HepG2 (cell line): ENCODE results near the gene CHST11. TPM values are rescaled to one million over a fixed set of nuclear protein-coding genes. Genes with fewer than 3 reads are reported as not detected.
A peak's percentile ranks its signal among the peaks of the same experiment; 100 is the strongest.

Experiments used
- ATAC-seq: fragments of 200-7000 bp; cut with Tn5 transposase; 3 replicates; pipeline ENCODE4 v1.9.1; 2020; ENCODE audit warnings: mild to moderate bottlenecking, moderate library complexity
- BruUV-seq: library from RNA; stranded (reverse); fragments of 400-500 nt; replicated peaks from 2 replicates; lab custom pipeline; 2021; lab: Mats Ljungman, UMichigan
- CTCF ChIA-PET: fragments of 300-600 bp; formaldehyde crosslinking; extraction: SDS; loops from one replicate; lab custom pipeline; 2021; ENCODE audit warnings: low total read pairs, inconsistent platforms, low intra/inter-chr PET ratio; lab: Yijun Ruan, JAX
- POLR2A ChIA-PET: fragments of 350-600 bp; sonication (Branson Sonifier 250); formaldehyde crosslinking; loops from one replicate; lab custom pipeline; 2020; ENCODE audit warnings: antibody characterized with exemption, inconsistent platforms; lab: Yijun Ruan, JAX
- DNase-seq: peaks from one replicate; pipeline ENCODE4 v3.0.0-alpha.2; 2015; ENCODE audit warnings: low spot score
- FAIRE-seq: peaks from 3 replicates; lab custom pipeline; 2011; peaks lifted over from hg19 to GRCh38; lab: Jason Lieb, UNC
- H2AFZ ChIP-seq: one replicate; pipeline ENCODE4 v1.6.1; 2011; ENCODE audit warnings: low read length, inconsistent platforms
- H3K27ac ChIP-seq: fragments of 300-600 bp; 3 replicates; pipeline ENCODE4 v1.8.0; 2011; ENCODE audit warnings: mixed run types, mild to moderate bottlenecking, mixed read lengths, low read length, inconsistent platforms; ENCODE audit not compliant: insufficient read depth; ENCODE audit errors: extremely low read length
- H3K27me3 ChIP-seq, 2 experiments: fragments of 200-600 bp in 1 of 2; 2 replicates in 1 of 2; 3 replicates in 1 of 2; pipeline versions ENCODE4 v1.6.0 to v1.8.0; 2011; ENCODE audit warnings: low read length in 2 of 2, mild to moderate bottlenecking in 2 of 2, moderate library complexity in 2 of 2, inconsistent platforms in 1 of 2; ENCODE audit not compliant: insufficient read depth in 2 of 2, control insufficient read depth in 1 of 2
- H3K36me3 ChIP-seq, 2 experiments: fragments of 200-600 bp in 1 of 2; replicated peaks in 1 of 2; 2 replicates in 1 of 2; 3 replicates in 1 of 2; pipeline versions ENCODE4 v1.5.1 to v1.8.0; 2011; ENCODE audit warnings: low read length in 2 of 2, inconsistent platforms in 1 of 2; ENCODE audit not compliant: insufficient read depth in 2 of 2, control insufficient read depth in 1 of 2
- H3K4me1 ChIP-seq: 2 replicates; pipeline ENCODE4 v1.5.1; 2012; ENCODE audit warnings: low read length, inconsistent platforms; ENCODE audit not compliant: insufficient read depth
- H3K4me2 ChIP-seq: 2 replicates; pipeline ENCODE4 v1.6.0; 2011; ENCODE audit warnings: low read depth, low read length, inconsistent platforms
- H3K4me3 ChIP-seq, 3 experiments: fragments of 200-600 bp in 1 of 3; sonication (generic), shearing (Covaris generic) in 1 of 3; replicated peaks in 1 of 3; 2 replicates each; pipeline ENCODE4 v1.5.1; 2011 to 2016; ENCODE audit warnings: low read length in 3 of 3, inconsistent platforms in 2 of 3, low read depth in 2 of 3, mild to moderate bottlenecking in 2 of 3, control low read depth in 1 of 3, mixed read lengths in 1 of 3; ENCODE audit not compliant: insufficient read depth in 1 of 3
- H3K79me2 ChIP-seq: one replicate; pipeline ENCODE4 v1.6.1; 2011; ENCODE audit warnings: low read length, inconsistent platforms; ENCODE audit not compliant: insufficient read depth
- H3K9ac ChIP-seq: 2 replicates; pipeline ENCODE4 v1.6.0; 2011; ENCODE audit warnings: mild to moderate bottlenecking, low read depth, low read length, inconsistent platforms; ENCODE audit not compliant: insufficient read depth
- H3K9me3 ChIP-seq: 2 replicates; pipeline ENCODE4 v1.5.1; 2012; ENCODE audit warnings: mild to moderate bottlenecking, low read length
- H4K20me1 ChIP-seq: 2 replicates; pipeline ENCODE4 v1.6.0; 2011; ENCODE audit warnings: inconsistent platforms, mild to moderate bottlenecking, low read length, moderate library complexity; ENCODE audit not compliant: insufficient read depth
- ARHGAP35 ChIP-seq: sonication (generic); formaldehyde crosslinking; IDR thresholded peaks from 2 replicates; pipeline ENCODE4 v1.9.0; 2022; ENCODE audit warnings: mild to moderate bottlenecking, inconsistent platforms, moderate library complexity, missing genetic modification reagents, borderline replicate concordance
- HNRNPK ChIP-seq: fragments of 200-400 bp; formaldehyde crosslinking; IDR thresholded peaks from 2 replicates; pipeline ENCODE4 v1.6.1; 2018; ENCODE audit warnings: low read length, low read depth, moderate library complexity, mild to moderate bottlenecking; ENCODE audit not compliant: poor library complexity, severe bottlenecking
- KMT2B ChIP-seq: IDR thresholded peaks from 2 replicates; pipeline ENCODE4 v1.6.1; 2016; ENCODE audit warnings: missing genetic modification reagents, missing compliant biosample characterization
- MAFK ChIP-seq, 2 experiments: IDR thresholded peaks in 1 of 2; conservative IDR thresholded peaks in 1 of 2; 2 replicates each; pipeline ENCODE4 v1.6.1; 2011; ENCODE audit warnings: improper control_type of control experiment in 2 of 2, low read length in 2 of 2
- MEIS1 ChIP-seq: sonication (generic); formaldehyde crosslinking; IDR thresholded peaks from 2 replicates; pipeline ENCODE4 v1.9.0; 2021; ENCODE audit warnings: mild to moderate bottlenecking, missing genetic modification reagents, moderate library complexity, borderline replicate concordance
- RFXAP ChIP-seq: sonication (generic); formaldehyde crosslinking; IDR thresholded peaks from 2 replicates; pipeline ENCODE4 v1.4.0; 2020; ENCODE audit warnings: missing genetic modification reagents, borderline replicate concordance
- RNF2 ChIP-seq: fragments of 450-650 bp; conservative IDR thresholded peaks from 2 replicates; pipeline ENCODE4 v1.6.1; 2016; ENCODE audit warnings: low read depth
- SOX5 ChIP-seq: IDR thresholded peaks from 2 replicates; pipeline ENCODE4 v1.6.1; 2016; ENCODE audit warnings: borderline replicate concordance
- ZNF616 ChIP-seq: sonication (generic); formaldehyde crosslinking; IDR thresholded peaks from 2 replicates; pipeline ENCODE4 v1.5.0; 2020; ENCODE audit warnings: low read depth, mild to moderate bottlenecking, missing genetic modification reagents
- WGBS: methylation state at CpG from one replicate; pipeline ENCODE4 v1.1.6; 2017; ENCODE audit warnings: low lambda C conversion rate; 5-methylcytosine and 5-hydroxymethylcytosine counted together
- in situ Hi-C: cut with HindIII; loops from 2 replicates; pipeline ENCODE4 v1.10.0; 2017; ENCODE audit warnings: low pct_unique_long_range_greater_than_20kb; ENCODE audit not compliant: extremely low pct_ligation_motif_present
- intact Hi-C: fragments of 100-400 bp; cut with micrococcal nuclease; formaldehyde crosslinking; loops from one replicate; pipeline ENCODE4 v1.10.0; 2022; ENCODE audit not compliant: unreplicated experiment
- polyA plus RNA-seq, 8 experiments: library from polyadenylated mRNA; depleted of rRNA in 3 of 8; stranded (reverse) in 7 of 8; unstranded in 1 of 8; fragments of >200 nt; fragmentation: Illumina TruSeq in 4 of 8; extraction: Trizol in 4 of 8; gene quantifications; 2 replicates each; pipeline versions ENCODE4 v1.2.1 to v1.2.3, GENCODE V29; 2011 to 2016; ENCODE audit warnings: low read depth in 4 of 8, missing spikeins in 1 of 8, mixed read lengths in 1 of 8; ENCODE audit not compliant: insufficient read depth in 1 of 8
- total RNA-seq, 5 experiments: library from RNA; depleted of rRNA; stranded (reverse); fragments of >200 nt; fragmentation: Illumina TruSeq; extraction: Trizol; gene quantifications; 2 replicates each; pipeline ENCODE4 v1.2.3, GENCODE V29; 2016; ENCODE audit warnings: low read depth in 1 of 5
- TF ChIP-seq, protein P1 (sequence below): sonication (generic); formaldehyde crosslinking; IDR thresholded peaks from 2 replicates; pipeline ENCODE4 v1.4.0; 2020; ENCODE audit warnings: mild to moderate bottlenecking, missing genetic modification reagents
- TF ChIP-seq, protein P2 (sequence below): sonication (generic); formaldehyde crosslinking; IDR thresholded peaks from 2 replicates; pipeline ENCODE4 v1.4.0; 2020; ENCODE audit warnings: low read depth, missing genetic modification reagents
- TF ChIP-seq, protein P3 (sequence below): sonication (generic); formaldehyde crosslinking; IDR thresholded peaks from 2 replicates; pipeline ENCODE4 v1.4.0; 2020; ENCODE audit warnings: missing genetic modification reagents, borderline replicate concordance

Gene CHST11
- total and polyA plus RNA-seq, 2 of the 13 experiments (the other 11 are each of a cell fraction or from before 2014, with no cell fraction given): 0.15 TPM; not detected in 1

DNA sequence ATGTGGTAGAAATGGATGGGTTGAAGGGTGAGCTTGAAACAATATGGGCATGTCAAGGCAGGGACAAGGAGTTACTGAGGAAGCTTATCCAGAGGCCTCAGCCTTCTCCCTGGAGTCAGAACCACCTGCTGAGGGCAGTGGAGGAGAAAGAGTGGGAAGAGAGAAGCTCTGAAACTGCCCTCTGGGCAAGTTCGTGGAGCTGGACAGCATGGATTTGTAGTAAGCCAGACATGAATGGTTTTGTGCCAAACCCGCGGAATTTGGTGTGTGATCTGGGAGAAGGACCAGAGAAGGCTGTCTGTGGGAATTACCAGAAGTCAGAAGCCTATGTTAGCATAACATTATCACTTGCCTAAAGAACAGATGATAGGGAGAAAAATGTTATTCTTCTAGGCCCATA is 336.5 kb downstream of the CHST11 start:
- Histone ChIP-seq H3K79me2 (no peaks in the 10 kb centered on the region), H3K9me3 (no peaks in the 10 kb centered on the region), H3K4me1 (0 out of 2 replicates have a peak, but pooled peaks cover 8% of the 10 kb centered on the region), H3K4me2 (no peak overlapping the region), H4K20me1 (no peaks in the 10 kb centered on the region), H3K4me3 (no peak overlapping the region), H3K27me3 (peaks cover 2 to 10% of the 10 kb centered on the region in 2 experiments; a peak in 3 of 5 replicates), H3K9ac (no peak overlapping the region), H3K27ac (no peak overlapping the region), H2AFZ (no peak overlapping the region), H3K36me3 (no peaks in the 10 kb centered on the region)
- TF ChIP-seq HNRNPK: no peak
- TF ChIP-seq RFXAP (CRISPR knock-in tag): no peak
- no peak for TF ChIP-seq RNF2
- no peak for TF ChIP-seq KMT2B (CRISPR knock-in tag)
- TF ChIP-seq SOX5 (CRISPR knock-in tag): no peak
- TF ChIP-seq ARHGAP35 (CRISPR knock-in tag): no peak
- TF ChIP-seq, protein P1, sequence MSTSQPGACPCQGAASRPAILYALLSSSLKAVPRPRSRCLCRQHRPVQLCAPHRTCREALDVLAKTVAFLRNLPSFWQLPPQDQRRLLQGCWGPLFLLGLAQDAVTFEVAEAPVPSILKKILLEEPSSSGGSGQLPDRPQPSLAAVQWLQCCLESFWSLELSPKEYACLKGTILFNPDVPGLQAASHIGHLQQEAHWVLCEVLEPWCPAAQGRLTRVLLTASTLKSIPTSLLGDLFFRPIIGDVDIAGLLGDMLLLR (CRISPR knock-in tag): no peak
- TF ChIP-seq MEIS1 (CRISPR knock-in tag): no peak
- no peak for ATAC-seq
- FAIRE-seq: no peak
- DNase-seq: no peak
- no TSS peak for BruUV-seq
- 7% methylated on average over 3 of the region's 3 CpGs for WGBS
- ChIA-PET POLR2A (no interaction called here), CTCF (no interaction called here)
- in situ Hi-C loops (no loop called here), intact Hi-C loops (loop anchor here (5.0 kb wide), 1 partner anchor 259 kb away; no protein-coding TSS in a partner anchor)

DNA sequence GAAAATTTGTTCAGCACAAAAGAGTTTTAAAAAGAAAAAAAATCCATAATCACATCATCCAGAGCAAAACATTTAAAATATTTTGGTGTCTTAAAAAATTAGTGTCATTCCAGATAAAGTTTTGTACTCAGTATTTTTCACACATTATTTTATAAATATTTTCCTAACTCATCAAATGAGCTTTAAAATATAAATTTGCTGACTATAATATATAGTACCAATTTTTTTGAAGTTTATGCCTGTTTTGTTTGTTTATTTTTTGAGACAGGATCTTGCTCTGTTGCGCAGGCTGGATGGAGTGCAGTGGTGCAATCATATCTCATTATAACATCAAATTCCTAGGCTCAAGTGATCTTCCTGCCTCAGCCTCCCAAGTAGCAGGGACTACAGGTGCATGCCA is 337.2 kb downstream of the CHST11 start:
- Histone ChIP-seq H3K9ac (no peak overlapping the region), H3K79me2 (no peaks in the 10 kb centered on the region), H2AFZ (no peak overlapping the region), H3K27me3 (peaks cover 2 to 10% of the 10 kb centered on the region in 2 experiments; a peak in 3 of 5 replicates), H3K4me2 (no peak overlapping the region), H3K4me1 (0 out of 2 replicates have a peak, but pooled peaks cover 8% of the 10 kb centered on the region), H3K4me3 (no peak overlapping the region), H4K20me1 (no peaks in the 10 kb centered on the region), H3K9me3 (no peaks in the 10 kb centered on the region), H3K27ac (no peak overlapping the region), H3K36me3 (no peaks in the 10 kb centered on the region)
- DNase-seq (no peak), ATAC-seq (no peak), FAIRE-seq (no peak)
- TF ChIP-seq, protein P2, sequence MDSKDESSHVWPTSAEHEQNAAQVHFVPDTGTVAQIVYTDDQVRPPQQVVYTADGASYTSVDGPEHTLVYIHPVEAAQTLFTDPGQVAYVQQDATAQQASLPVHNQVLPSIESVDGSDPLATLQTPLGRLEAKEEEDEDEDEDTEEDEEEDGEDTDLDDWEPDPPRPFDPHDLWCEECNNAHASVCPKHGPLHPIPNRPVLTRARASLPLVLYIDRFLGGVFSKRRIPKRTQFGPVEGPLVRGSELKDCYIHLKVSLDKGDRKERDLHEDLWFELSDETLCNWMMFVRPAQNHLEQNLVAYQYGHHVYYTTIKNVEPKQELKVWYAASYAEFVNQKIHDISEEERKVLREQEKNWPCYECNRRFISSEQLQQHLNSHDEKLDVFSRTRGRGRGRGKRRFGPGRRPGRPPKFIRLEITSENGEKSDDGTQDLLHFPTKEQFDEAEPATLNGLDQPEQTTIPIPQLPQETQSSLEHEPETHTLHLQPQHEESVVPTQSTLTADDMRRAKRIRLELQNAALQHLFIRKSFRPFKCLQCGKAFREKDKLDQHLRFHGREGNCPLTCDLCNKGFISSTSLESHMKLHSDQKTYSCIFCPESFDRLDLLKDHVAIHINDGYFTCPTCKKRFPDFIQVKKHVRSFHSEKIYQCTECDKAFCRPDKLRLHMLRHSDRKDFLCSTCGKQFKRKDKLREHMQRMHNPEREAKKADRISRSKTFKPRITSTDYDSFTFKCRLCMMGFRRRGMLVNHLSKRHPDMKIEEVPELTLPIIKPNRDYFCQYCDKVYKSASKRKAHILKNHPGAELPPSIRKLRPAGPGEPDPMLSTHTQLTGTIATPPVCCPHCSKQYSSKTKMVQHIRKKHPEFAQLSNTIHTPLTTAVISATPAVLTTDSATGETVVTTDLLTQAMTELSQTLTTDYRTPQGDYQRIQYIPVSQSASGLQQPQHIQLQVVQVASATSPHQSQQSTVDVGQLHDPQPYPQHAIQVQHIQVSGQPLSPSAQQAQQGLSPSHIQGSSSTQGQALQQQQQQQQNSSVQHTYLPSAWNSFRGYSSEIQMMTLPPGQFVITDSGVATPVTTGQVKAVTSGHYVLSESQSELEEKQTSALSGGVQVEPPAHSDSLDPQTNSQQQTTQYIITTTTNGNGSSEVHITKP (CRISPR knock-in tag): no peak
- TF ChIP-seq, protein P3, sequence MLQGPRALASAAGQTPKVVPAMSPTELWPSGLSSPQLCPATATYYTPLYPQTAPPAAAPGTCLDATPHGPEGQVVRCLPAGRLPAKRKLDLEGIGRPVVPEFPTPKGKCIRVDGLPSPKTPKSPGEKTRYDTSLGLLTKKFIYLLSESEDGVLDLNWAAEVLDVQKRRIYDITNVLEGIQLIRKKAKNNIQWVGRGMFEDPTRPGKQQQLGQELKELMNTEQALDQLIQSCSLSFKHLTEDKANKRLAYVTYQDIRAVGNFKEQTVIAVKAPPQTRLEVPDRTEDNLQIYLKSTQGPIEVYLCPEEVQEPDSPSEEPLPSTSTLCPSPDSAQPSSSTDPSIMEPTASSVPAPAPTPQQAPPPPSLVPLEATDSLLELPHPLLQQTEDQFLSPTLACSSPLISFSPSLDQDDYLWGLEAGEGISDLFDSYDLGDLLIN (CRISPR knock-in tag): no peak
- TF ChIP-seq ZNF616 (CRISPR knock-in tag): no peak
- TF ChIP-seq MAFK (conservative IDR thresholded peaks at IDR 0.05 in 1 of 2, IDR thresholded peaks at IDR 0.05 in 1 of 2; ENCODE audit: low read length in 2 of 2): peak in 1 of 2 experiments; percentile 38; a peak in 1 of 4 replicates
- no TSS peak for BruUV-seq
- ChIA-PET POLR2A (no interaction called here), CTCF (no interaction called here)
- WGBS: 90% methylated on average over 1 of the region's 1 CpG
- intact Hi-C loops: loop anchor here (5.0 kb wide), 1 partner anchor 258 kb away; no protein-coding TSS in a partner anchor
- in situ Hi-C loops: no loop called here
